Stimulated activated CD8-positive, alpha-beta memory T cell treated with anti-CD3 and anti-CD28 coated beads, Interleukin-4, amount 100 ng/mL, for 4 hours (primary cell): Measurements from ENCODE around the gene TSEN34.
A peak's percentile ranks its signal among the peaks of the same experiment; 100 is the strongest.
"Not testable (repeated sequence)": the region's sequence is repeated elsewhere in the genome, so short reads cannot be mapped to it uniquely, and the experiment has no call there.

Source experiments
- DNase-seq, 2 donors: peaks; one replicate each; pipeline ENCODE4 v3.0.0-alpha.2; 2020; ENCODE audit warnings: low read depth in 2 of 2, low spot score in 1 of 2

Gene TSEN34

GRCh38 chr19:54160854-54161253 is 30.3 kb upstream of the TSEN34 start:
- DNase-seq = no peak

GRCh38 chr19:54162241-54162805 is 28.8 kb upstream of the TSEN34 start:
- DNase-seq = peak; percentile 56 to 61

GRCh38 chr19:54162884-54163283 is 28.2 kb upstream of the TSEN34 start:
- no peak for DNase-seq

- no peak for DNase-seq
Observed at GRCh38 chr19:54164369-54165068, 26.6 kb upstream of the TSEN34 start.

GRCh38 chr19:54165222-54165621 is 25.9 kb upstream of the TSEN34 start:
- DNase-seq = no peak

GRCh38 chr19:54168174-54168917 is 22.8 kb upstream of the TSEN34 start:
- DNase-seq = peak; percentile 79 to 92

- no peak for DNase-seq
Observed at GRCh38 chr19:54169149-54169740, 21.9 kb upstream of the TSEN34 start.

GRCh38 chr19:54171736-54172431 is 19.2 kb upstream of the TSEN34 start:
- not testable (repeated sequence) for DNase-seq

GRCh38 chr19:54172471-54173358 is 18.4 kb upstream of the TSEN34 start, which contains the start of gene TMC4:
Gene TMC4 (minus strand): TSS chr19:54173160. CDS start chr19:54173117, 43 bp downstream.
- no peak for DNase-seq

- no peak for DNase-seq
Observed at GRCh38 chr19:54173359-54173699, 17.8 kb upstream of the TSEN34 start.

- DNase-seq = no peak
Observed at GRCh38 chr19:54173951-54174834, 16.9 kb upstream of the TSEN34 start.

- no peak for DNase-seq
Observed at GRCh38 chr19:54178581-54179261, 12.4 kb upstream of the TSEN34 start.

- no peak for DNase-seq
Observed at GRCh38 chr19:54179262-54179852, 11.8 kb upstream of the TSEN34 start.

- no peak for DNase-seq
Observed at GRCh38 chr19:54179921-54180461, 11.1 kb upstream of the TSEN34 start.

- DNase-seq = no peak
Observed at GRCh38 chr19:54180691-54181091, 10.4 kb upstream of the TSEN34 start.

GRCh38 chr19:54181894-54182293 is 9.2 kb upstream of the TSEN34 start:
- not testable (repeated sequence) for DNase-seq

GRCh38 chr19:54183431-54183830 is 7.7 kb upstream of the TSEN34 start:
- no peak for DNase-seq

- no peak for DNase-seq
Observed at GRCh38 chr19:54186351-54186750, 4.8 kb upstream of the TSEN34 start.
